ENCODE data around the gene LRRC39.
"Not testable (repeated sequence)": the region's sequence is repeated elsewhere in the genome, so short reads cannot be mapped to it uniquely, and the experiment has no call there.

The LRRC39 gene

DNA sequence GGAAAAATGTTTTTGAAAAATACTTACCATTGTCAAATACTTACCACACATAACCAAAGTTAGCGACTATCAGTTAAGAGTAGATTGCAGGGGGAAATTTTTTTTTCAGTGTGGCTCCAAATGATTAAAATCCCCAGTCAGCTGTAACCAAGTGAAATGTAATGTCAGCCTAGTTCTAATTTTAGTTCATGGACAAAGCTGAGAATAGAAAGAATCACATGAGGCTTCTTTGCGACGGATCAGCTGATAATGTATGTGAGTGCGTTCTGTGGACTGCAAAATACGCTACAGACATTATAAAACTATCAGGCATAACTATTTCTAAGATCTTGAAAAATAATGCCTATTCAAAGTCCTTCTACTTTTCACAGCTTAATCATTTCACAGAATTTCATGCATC is at the start of gene LRRC39:
Gene LRRC39, minus strand, starts transcription at position 166 of the 400 bp plus-strand sequence. CDS start 9,740 bp downstream, outside the sequence.
- DNase-seq = no peak

DNA sequence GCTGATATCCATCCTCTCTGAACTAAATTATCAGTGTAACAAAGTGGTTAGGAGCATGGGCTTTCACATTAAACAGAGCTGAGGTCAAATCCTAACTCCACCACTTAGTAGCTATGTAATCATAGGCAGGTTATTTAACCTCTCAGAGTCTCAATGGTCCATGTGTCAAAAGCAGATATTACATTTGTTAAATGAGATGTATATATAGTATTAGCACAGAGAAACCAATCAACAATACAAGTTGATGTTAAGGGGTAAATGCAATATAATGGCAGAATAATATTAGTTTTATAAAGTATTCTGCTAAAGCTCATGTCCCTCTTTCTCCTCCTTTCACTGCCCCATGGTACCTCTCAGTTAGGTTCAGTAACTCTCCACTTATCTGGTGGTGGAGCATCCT is 44.4 kb upstream of the LRRC39 start:
- no peak for DNase-seq

DNA sequence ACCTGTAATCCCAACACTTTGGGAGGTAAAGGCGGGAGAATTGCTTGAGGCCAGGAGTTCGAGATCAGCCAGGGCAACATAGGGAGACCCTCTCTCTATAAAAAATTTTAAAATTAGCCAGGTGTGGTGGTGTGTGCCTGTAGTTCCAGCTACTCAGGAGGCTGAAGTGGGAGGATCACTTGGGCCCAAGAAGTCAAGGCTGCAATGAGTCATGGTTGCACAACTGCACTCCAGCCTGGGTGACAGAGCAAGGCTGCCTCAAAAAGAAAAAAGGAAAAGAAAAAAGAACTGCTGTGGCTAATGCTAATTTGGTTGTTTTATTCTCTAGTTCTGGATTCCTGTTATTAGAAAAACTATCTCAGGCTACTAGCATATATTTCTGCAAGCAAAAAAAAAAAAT is 41.8 kb upstream of the LRRC39 start:
- DNase-seq = no peak

DNA sequence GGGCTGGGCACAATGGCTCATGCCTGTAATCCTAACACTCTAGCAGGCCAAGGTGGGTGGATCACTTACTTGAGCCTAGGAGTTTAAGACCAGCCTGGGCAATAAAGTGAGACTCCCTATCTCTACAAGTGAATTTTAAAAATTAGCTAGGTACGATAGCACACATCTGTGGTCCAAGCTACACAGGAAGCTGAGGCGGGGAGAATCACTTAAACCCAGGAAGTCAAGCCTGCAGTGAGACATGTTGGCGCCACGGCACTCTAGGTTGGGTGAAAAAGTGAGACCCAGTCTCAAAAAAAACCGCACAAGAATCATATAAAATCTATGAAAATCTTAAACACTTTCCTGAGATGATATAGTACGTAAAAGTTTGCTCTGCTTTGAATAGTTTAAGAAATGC is 41.4 kb upstream of the LRRC39 start:
- no peak for DNase-seq

DNA sequence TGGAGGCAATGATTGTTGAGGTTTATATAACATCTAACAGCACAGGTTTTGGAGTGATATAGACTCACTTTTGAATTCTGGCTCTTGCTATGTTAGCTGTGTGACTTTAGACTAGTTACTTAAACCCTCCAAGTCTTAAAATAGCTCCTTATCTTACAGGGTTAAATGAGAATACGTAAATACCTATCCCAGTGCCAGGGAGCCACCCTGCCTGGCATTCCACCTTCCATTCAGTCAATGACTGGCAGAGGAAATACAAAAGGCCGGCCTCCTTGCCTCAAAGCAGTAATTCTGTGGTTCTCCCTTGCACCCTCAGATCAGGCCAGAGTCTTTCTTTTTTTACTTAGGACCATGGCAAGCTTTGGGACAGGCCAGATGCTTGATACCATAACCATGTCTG is 39.8 kb upstream of the LRRC39 start:
- DNase-seq = no peak

DNA sequence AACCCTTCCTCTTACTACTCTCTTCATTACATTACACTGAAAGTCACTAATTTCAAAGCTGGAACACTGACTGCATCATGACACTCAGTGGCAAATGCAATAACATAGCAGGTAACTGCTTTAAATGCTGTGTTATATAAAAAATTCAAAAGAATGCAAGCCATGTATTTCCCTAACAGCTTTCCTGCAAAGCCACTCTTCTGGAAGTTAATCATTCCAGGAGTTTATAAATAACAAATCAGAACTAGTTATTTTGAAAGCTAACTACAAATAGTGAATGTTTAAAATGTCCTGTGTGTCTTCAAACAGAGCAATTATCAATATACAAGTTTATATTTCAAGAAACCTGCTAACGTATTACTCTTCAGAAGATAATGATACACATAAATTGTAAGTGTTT is 37.0 kb upstream of the LRRC39 start:
- DNase-seq = no peak

DNA sequence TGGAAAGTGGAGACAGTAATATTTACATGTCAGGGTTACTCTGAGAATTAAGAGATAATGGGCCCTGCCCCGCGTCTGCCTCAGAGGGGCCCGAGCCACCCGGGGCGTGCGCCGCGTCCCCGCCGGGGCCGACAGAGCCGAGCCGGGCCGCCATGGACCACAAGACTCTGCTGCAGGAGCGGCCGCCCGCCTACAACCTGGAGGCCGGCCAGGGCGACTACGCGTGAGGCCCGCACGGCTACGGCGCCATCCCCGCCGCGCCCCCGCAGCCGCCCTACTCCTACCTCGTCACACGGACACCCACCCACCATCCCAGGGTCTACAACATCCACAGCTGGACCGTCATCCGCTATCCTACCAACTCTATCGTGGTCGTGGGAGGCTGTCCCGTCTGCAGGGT is 35.1 kb upstream of the LRRC39 start:
- no peak for DNase-seq

DNA sequence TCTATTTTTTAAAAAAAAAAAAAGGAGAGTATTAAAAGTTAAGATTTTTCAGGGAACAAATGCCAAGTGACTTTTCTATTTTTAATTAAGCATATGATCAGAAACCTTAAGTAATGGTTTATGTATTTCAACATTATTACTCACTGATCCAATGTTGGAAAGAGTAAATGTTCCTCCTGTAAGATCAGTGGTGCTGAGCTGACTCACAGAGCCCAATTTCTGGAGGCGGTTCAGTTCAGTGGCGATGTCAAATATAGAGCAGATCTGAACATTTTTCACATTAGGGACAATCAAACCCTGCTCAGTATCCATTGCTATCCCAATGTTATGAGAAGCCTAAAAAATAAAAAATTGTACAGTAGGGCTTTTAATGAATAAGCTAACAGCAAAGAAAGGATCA is 28.2 kb upstream of the LRRC39 start:
- no peak for DNase-seq

DNA sequence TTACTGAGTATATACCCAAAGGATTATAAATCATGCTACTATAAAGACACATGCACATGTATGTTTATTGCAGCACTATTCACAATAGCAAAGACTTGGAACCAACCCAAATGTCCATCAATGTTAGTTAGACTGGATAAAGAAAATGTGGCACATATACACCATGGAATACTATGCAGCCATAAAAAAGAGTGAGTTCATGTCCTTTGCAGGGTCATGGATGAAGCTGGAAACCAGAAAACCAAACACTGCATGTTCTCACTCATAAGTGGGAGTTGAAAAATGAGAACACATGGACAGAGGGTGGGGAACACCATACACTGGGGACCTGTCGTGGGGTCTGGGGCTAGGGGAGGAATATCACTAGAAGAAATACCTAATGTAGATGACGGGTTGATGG is 27.5 kb upstream of the LRRC39 start:
- not testable (repeated sequence) for DNase-seq

DNA sequence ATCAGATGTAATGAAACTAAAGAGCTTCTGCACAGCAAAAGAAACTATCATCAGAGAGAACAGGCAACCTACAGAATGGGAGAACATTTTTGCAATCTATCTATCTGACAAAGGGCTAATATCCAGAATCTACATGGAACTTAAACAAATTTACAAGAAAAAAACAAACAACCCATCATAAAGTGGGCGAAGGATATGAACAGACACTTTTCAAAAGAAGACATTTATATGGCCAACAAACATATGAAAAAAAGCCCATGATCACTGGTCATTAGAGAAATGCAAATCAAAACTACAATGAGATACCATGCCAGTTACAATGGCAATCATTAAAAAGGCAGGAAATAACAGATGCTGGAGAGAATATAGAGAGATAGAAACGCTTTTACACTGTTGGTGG is 27.0 kb upstream of the LRRC39 start:
- not testable (repeated sequence) for DNase-seq

DNA sequence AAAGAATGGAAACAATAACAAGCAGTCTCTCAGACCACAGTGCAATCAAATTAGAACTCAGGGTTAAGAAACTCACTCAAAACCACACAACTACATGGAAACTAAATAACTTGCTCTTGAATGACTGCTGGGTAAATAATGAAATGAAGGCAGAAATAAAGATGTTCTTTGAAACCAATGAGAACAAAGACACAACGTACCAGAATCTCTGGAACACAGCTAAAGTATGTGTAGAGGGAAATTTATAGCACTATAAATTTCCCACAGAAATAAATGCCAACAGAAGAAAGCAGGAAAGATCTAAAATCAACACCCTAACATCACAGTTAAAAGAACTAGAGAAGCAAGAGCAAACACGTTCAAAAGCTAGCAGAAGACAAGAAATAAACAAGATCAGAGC is 24.6 kb upstream of the LRRC39 start:
- not testable (repeated sequence) for DNase-seq

DNA sequence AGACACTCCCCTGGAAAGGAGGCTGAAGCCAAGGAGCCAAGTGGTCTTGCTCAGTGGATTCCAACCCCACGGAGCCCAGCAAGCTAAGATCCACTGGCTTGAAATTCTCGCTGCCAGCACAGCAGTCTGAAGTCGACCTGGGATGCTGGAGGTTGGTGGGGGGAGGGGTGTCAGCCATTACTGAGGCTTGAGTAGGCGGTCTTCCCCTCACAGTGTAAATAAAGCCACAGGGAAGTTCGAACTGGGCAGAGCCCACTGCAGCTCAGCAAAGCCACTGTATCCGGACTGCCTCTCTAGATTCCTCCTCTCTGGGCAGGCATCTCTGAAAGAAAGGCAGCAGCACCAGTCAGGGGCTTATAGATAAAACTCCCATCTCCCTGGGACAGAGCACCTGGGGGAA is 22.0 kb upstream of the LRRC39 start:
- DNase-seq = not testable (repeated sequence)

DNA sequence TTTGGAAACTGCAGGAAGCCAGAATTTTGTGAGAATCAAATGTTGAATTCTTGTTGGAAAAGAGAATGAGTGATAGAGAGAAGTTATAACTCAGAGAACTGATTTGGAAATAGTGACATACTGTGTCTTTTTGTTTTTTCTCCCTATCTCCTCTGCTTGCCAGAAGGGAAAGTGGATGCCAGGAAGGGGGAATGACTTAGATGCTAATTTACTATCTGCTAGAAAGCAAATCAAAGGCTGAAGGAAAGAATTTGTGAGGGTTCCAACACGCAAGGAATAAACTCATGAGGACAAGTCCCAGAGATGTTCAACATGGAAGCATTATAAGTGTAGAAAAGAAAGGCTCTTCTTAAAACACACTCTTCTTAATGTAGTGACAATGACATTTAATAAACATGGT is 20.5 kb upstream of the LRRC39 start:
- DNase-seq = no peak

DNA sequence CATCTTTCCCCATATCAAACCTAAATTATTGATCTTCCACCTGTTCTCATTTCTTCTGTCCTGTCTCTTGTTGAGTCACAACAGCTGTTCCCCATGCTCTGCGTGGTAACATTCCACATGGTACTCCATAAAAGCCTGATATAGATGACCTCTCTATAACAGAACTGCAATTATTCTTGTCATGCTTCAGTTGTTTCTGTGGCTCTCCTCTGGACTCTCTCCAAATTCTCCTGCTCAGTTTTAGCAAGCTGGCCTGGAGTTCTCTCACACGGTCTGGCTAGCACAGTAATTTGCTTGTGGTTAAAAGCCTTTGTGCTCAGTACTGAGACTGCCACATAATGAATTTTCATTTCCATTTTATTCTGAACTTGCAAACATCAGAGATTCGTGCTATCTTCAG is 10.6 kb upstream of the LRRC39 start:
- DNase-seq = no peak

DNA sequence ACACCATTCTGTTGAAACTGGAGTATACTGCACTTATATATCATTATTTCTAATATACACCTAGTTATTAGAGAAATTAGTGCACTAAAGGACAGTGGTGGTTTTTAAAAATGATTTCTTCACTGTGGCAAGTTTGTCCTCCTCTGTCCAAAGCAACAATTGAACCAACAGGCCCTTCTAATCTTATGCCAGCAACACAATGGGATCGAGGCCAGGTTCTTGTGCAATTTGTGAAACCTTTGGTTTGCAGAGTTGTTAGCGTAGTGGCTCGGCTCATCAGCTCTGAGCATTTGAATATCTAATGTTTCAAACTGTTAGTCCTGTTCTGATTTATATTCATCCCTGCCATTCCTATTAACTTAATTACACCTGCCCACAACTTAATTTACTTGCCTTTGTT is 9.9 kb upstream of the LRRC39 start:
- DNase-seq = no peak

DNA sequence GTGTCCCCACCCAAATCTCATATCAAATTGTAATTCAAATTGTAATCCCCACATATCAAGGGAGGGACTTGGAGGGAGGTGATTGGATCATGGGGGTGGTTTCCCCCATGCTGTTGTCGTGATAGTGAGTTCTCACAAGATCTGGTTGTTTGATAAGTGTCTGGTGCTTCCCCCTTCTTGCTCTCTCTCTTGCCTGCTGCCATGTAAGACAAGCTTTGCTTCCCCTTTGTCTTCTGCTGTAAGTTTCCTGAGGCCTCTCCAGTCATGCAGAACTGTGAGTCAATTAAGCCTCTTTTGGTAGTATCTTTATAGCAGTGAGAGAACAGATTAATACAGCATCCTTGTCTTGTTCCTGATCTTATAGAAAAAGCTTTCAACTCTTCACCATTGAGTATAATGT is 6.5 kb upstream of the LRRC39 start:
- DNase-seq = no peak

DNA sequence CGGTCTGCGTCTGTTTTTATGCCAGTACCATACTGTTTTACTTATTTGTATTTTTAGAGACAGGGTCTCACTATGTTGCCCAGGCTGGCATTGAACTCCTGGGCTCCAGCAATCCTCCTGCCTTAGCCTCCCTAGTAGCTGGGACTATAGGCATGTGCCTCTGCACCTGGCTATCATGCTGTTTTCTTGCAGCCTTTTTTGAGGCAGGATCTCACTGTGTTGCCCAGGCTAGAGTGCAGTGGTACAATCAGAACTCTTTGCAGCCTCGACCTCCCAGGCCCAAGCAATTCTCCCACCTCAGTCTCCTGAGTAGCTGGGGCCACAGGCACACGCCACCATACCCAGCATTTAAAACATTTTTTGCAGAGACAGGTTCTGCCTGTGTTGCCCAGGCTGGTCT is 5.3 kb upstream of the LRRC39 start:
- no peak for DNase-seq

DNA sequence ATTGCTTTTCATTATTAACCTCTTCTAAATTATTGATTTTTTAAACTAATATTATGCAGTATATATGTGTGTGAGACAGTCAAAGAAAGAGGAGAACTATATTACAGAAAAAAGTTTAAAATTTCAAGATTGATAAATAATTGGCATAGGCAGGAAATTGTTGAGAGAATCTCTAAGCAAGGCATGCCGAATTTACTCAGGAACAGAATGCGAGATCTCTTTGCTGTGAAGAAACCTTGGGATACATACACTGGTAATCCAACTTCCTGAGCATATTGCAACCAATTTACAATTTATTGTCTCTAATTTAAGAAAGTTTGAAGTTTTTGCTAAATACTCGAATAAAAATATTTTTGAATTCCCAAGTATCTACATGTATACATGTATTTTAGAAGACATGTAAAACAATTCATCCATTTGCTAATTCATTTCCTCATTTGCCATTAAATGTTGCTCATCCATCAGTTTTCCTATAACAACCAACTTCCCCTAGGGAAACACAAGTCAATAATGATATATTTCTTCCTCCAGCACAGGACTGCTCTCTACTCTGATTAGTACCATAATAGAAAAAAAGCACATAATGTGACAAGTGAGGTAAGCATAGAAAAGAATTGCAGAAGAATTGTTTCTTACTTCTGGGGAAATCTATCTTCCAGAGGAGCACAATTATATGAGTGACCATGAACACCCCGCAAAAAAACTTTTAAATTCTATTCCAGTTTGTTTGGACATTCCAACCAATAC is 588 bp downstream of the LRRC39 start:
- no peak for DNase-seq

DNA sequence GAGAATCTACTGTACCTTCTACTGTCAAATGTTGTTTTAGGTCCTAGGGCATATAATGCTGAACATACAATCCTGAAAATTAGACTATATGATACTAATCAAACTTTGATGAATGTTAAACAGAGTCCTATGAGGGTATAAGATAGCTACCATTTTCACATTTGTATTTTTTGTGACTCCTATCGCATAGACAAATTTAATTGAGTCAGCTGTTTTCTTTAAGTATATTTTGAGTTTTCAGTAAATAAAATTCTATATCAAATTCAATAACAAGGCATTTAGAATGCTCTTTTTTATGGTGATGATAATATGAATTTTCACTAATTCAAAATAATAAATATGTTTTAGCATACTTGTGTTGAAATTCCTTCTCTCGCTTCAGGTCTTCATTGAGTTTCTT is 10.0 kb downstream of the LRRC39 start:
- no peak for DNase-seq

DNA sequence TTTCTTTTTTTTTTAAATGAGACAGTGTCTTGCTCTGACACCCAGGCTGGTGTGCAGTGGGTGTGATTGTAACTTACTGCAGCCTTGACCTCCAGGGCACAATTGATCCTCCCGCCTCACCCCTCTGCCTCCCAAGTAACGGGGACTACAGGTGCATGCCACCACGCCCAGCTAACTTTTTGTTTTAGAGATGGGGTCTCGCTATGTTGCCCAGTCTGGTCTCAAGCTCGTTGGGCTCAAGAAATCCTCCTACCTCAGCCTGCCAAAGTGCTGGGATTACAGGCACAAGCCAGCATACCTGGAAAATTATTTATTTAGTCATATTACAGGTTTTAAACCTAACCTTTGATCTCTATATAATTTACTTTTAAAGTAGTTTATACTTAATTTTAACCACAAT is 13.4 kb downstream of the LRRC39 start:
- DNase-seq = no peak

DNA sequence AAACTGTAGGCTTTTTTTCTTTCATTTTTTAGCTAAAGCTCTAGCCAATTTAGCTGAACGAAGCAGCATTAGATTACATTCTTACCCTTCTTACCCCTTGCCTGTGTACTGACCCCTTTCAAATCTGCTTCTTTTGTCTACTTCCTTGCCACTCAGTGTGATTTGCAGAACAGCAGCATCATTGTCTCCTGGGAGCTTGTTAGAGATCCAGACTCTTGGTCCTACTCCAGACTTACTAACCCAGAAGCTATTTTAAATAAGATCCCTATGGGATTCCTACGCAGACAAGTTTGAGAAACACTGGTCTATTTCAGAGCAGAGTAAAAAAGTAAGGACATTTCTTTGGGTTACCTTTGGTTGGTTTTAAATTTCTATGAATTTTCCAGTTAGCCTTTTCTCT is 13.8 kb downstream of the LRRC39 start:
- DNase-seq = no peak

DNA sequence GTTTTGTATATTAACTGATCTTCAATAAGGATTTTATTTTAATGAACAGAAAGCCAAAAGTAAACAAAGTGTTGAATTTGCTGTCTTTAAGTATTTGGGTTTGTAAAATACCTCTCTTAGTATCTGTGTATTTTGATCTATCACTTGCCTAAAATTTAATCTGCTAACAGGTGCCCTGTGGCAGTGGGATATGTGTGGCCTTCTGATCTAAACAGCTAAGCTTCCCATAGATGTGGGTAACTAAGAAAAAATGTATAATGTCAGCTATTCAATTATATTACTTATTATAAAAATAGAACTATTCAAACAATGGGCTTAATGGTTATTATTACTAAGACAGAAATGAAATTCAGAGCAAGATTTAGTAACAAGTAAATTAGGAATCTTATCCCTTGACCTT is 15.2 kb downstream of the LRRC39 start:
- no peak for DNase-seq

DNA sequence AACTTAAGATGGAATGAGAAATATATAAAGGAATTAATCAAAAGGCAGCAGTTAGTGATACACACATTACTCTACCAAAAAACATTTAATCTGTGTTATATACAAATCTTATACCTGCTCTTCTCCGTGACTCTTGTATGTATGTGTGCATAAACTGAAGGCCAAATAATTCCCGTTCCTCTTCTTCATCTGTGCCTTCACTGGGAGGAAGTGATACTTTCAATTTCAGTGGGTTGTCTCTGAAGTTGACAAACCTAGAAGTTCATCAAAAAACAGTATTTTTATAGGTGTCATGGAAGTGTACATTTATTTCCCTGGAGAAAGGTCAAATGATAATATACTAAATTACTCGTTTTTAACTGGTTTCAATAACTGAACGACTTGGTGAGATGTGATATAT is 25.8 kb downstream of the LRRC39 start:
- no peak for DNase-seq

DNA sequence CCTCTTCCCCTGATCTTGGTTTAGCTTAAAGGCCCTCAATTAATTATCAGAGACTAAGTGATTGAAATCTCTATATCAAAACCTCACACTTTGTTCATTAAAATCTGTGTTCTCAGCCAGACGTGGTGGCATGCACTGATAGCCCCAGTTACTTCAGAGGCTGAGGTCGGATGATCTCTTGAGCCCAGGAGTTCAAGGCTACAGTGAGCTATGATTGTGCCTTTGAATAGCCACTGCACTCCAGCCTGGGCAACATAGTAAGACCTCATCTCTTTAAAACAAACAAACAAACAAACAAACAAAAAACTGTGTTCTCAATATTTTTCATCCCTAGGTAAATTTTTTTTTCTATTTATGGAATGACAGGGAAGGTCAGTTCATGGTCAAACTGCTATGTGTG is 26.4 kb downstream of the LRRC39 start:
- no peak for DNase-seq

DNA sequence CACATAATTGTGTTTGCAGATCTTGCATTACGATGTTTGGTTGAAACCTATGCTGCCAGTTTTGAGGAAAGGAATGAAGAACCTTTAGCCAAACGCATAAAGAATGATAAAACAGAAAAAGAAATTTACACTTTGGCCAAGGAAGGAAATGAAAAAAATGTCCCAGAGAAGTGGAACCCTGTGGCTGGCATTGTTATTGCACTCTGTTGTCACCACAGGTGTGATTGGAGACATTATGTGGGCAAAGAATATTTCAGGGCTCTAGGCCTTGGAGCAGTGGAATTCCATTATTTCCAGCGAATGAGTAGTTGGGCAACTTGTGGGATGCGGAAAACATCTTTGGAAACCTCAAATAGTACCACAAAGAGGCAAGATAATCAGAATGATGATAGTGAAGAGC is 30.2 kb downstream of the LRRC39 start:
- DNase-seq = no peak

DNA sequence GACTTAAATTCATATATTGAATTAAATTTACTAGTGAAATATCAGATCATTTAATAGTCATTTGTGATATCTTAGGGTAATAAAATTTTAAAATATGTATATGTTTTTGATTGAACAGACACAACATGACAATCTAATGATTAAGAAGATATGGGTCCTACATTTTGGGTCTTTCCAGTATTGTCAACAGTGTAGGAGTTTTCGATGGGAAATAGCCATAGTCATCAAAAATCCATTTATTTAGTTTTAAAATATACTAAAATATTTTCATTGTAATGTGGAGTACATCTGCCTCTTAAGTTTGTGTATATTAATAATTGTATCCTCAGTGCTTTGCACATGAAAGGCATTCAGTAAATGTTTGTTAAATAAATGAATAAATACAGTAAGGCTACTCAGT is 31.1 kb downstream of the LRRC39 start:
- DNase-seq = no peak
